HG02840 (cell line): ENCODE measurements around the gene COG5.
A peak's percentile ranks its signal among the peaks of the same experiment; 100 is the strongest.

Source experiments
- ATAC-seq: cut with Tn5 transposase; IDR thresholded peaks from one replicate; pipeline ENCODE4 v1.9.1; 2021; ENCODE audit warnings: mild to moderate bottlenecking, moderate library complexity, moderate number of reproducible peaks; ENCODE audit not compliant: unreplicated experiment, low FRiP score

Gene COG5

DNA sequence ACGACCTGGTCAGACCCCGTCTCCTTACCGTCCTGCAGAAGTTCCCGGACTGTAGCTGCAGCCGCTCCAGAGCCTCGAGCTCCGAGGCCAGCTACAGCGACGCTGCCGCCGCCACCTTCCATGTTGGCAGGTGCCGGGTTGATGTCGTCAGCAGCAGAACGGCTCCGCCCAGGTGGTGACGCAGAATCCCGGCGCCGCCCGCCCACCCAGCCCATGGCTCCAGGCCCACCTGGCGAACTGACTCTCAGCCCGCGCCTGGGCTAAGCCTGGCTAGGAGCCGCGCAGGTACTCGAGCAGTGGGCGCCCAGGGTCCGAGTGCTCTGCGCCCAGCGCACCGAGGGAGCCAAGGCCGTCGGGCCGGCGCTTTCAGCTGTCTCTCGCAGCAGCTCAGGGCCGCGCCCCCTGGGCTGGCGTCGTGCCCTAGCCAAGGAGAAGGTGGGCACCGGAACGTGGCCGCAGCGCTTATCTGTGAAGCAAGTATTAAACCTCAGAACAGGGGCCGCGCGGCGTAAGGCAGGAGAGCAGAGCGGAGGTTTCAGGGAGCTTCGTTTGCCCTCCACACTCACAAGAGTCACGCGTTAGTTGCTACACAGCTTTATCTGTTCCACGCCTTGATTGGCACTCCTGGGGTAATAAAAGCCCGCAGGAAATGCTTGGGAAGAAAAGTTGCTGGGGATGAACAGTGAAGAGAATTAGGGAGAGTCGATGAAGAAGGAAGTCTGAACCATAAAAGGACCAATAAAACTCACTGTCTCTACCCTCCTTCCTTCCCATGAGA lies at the start of gene COG5, which contains the start of gene DUS4L:
COG5 (minus strand) TSS at position 146 of the 778 bp plus-strand sequence; CDS start at position 122, 24 bp downstream.
DUS4L (plus strand) TSS at position 197 of the 778 bp plus-strand sequence. CDS start 3,100 bp downstream, outside the sequence.
- ATAC-seq: peak; percentile 95

DNA sequence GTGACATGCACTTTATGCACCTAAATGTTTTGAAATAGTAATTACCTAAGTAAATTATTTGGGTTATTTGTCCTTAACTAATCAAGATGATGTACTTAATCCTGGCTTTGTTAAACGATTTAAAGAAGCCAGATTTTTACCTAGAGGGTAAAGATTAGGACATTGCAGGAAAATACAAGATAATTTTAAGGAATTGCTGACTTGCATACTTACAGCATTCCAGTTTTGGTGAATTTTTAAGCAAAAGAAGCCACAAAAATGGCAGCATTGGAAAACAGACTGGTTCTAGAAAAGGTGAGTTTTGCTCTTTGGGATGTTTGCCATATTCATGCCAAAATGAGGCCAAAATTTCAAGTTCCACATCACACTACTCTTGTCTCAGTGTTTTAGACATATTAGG lies 49.7 kb upstream of the COG5 start:
- ATAC-seq: no peak

DNA sequence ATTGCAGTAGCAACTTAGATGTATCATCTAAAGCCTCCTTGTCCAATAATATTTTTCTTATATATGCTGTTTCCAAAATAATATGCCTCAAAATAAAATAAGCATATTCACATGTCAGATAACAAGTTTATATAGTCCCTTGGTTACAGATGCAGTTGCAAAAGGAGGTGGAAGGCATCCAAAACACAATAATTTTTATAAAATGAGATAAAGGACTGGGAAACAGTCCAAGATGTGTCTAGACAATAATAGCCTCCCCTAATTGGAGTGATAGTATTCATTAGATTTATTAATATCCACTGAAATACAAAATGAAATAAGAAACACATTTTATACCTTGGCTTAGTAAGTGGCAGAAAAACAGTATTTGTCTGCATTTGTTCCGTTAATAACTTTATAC lies 46.6 kb upstream of the COG5 start:
- ATAC-seq: no peak

DNA sequence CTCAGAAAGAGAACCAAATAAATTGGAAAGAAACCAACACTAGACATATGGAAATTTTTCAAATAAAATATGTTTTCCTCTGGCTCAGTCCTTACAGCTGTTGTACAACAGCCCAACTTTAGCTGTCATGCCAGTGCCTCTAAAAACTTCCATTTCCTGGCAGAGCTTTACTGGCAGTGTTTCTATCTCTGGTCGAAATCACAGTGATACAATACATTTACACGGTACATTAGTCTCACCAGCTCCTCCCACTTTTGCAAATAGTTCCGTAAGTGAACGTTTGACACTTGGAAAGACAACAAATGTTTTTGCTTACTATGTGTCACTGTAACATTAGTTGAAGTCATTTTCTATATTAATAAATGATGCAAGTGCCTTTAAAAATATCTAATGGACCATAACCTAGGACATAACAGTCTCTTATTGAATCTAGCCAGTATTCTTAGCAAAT lies 46.1 kb upstream of the COG5 start:
- ATAC-seq: no peak

DNA sequence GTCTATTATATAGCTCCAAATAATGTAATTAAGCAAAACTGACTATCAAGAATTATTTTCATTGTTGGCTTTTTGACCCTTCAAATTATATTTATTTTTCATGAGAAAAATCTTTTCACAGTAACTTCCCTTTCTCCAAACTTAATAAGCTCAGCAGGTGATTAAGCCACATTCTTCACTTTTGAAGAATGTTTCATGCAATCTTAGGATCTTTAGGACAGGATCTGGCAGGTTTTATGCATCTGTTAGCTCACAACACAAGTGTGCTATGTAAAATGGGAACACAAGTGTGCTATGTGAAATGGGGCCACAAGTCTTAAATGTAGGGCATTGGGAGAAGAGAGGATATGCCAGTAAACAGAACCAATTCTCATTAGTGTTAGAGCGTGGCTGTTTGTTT lies 42.6 kb upstream of the COG5 start:
- ATAC-seq: no peak

DNA sequence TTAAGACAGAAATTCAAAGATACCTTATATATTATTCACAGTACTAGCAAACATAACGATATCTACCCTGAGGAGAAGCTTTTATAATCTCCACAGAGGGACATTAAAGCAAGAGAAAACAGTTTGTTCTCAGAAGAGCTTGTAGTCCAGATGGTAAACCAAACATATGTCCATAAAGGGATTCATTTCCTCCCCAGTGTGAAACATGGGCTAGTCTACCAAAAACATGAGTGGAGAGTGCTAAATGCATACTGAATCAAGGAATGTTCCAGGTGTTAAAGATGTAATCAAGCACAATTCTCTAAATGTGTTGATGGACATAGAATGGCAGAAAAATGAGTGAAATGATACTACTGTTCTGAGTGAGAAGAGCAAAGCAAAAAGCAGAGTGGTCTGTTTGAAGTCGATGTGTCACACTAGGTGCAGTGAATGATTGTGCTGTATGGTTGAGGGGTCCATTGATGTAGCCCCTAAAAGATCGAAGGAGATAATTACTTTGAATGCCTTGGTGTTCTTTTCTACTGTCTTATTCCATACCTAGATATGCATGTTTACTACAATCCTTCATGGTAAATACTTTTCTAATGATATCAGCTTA lies 41.6 kb upstream of the COG5 start:
- no peak for ATAC-seq

DNA sequence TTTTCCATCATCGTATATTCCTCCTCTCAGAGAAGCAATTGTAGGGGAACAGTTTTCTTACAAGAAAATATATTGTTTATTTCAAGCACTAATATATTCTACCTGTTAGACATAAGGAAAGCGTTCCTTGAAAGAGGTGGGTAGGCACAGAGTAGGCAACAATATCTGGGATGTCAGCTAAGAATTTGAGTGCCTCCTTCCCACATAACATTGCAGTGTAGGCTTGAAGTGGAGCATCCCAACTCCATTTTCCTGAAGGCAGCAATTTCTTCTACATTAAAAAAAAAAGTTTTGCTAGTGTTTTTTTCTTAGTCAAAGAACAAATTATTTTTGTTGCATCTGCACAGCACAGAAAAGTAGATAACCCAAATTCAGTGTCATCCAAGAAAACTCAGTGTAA lies 37.1 kb upstream of the COG5 start:
- ATAC-seq: no peak

DNA sequence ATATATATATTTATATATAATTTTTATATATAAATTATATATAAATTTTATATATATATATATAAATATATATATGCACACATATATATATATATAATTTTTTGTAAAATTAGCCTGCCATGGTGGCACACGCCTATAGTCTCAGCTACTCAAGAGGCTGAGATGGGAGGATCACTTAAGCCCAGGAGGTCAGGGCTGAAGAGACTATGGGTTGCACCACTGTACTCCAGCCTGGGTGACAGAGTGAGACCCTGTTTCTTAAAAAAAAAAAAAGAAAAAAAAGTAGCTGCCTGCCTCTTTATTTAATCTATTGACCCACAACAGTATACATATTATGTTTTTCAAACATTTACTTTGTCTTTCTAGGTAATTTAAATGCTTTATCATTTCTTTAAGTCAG lies 35.5 kb upstream of the COG5 start:
- no peak for ATAC-seq

DNA sequence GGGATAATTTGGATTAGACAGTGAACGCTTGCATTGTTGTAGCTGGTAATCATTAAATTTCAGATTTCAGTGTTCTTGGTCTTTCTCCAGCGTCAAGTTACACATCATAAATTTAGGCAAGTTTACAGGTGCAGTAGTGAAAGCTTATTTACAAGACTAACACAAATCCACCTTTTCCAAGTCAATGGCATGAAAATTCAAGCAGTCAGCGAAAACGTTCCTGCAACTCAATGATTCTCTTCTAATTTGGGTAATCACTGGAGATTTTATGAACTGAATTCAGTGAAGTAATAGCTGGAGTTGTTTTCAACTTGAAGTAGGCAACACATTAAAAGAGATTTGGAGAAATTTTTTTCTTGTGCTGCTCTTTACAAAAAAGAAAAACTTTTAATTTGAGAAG lies 34.2 kb upstream of the COG5 start:
- no peak for ATAC-seq

DNA sequence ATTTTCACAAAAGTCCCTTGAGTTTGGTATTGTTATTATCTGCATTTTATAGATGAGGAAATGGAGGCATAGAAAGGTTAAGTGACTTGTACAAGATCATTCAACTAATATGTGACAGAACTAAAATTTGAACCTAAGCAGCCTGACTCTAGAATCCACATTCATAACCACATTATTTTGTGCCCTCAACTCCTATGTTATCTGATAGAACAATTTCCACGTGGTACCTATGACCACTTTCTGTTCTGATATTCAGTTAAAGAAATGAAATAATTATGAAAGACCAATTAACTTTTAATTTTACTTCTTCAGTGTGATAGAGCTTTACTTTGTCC lies 33.8 kb upstream of the COG5 start:
- ATAC-seq: no peak

DNA sequence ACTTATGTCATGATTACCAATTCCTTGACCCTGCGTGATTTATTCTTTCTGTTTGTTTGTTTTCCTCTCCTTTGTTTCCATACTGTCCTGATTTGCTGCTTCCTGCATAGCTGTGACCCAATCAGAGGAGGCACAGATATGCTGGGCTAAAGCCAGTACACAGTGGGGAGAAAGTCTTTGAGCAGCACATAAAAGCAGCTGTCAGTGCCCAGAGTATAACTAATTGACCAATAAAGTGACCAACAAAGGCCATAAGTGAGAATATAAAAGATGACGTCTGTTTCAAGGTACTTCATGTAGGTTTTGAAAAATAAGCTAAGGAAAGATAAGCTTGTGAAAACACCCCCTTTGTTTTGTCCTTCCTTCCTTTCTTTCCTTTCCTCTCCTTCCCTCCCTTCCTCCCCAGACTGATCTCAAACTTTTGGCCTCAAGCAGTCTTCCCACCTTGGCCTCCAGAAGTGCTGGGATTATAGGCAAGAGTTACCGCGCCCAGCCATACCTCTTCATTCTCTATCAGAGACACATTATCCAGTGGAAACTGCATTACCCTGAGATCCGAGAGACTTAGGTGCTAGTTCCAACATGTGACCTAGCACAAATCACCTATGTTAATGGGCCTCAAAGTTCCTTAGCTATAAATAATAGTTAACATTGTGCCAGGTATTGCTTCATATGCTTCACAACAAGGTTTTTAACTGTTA lies 33.3 kb upstream of the COG5 start:
- ATAC-seq: no peak

DNA sequence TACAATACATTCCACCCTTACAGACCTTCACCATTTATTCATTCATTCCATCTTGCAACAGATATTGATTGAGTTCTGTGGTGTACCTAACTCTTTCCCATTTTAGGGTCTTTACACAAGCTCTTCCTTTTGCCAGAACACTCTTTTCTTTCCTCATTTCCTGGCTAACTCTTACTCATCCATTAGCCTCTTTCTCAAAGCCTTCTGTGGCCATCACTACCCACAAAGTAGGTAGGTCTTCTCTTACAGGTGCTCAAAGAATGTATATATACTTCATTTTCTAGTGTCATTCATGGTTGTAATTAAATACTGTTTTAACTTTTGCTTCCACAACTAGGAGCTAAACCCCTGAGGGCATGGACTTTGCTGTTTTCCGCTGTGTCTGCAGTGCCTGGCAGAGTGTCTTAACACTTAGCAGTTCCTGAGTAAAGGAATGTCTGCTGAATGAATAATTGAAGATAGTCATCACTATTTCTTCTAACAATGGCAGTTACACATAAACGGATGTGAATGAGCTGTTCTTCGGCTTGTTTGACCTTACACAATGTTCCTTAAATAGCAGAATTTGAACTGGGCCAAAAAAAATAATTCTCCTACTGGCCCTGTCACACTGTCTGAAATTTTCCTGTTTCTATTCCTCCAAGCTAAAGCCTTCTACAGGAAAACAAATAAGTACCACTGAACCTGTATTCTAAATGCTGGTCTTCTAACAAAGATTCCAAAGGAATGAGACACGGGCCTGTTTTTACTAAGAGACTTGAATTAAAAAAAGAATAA lies 31.4 kb upstream of the COG5 start:
- no peak for ATAC-seq

DNA sequence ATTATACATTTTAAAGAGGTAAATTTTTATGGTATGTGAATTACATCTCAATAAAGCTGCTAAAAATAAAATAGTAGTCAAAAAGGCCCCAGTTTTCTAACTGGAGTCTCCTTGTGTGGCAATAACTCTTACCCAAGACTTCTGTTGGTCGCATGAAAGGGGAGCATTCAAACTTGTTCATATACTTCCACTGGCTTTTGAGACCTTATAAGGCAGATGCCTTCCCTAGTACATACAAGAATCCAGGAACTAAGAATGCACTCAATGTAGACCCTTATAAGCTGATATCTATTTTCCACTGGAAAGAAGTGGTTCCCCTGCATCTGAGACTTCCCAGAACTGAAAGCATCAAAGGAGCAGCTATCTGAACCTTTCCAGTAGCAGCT lies 29.3 kb upstream of the COG5 start:
- ATAC-seq: no peak

DNA sequence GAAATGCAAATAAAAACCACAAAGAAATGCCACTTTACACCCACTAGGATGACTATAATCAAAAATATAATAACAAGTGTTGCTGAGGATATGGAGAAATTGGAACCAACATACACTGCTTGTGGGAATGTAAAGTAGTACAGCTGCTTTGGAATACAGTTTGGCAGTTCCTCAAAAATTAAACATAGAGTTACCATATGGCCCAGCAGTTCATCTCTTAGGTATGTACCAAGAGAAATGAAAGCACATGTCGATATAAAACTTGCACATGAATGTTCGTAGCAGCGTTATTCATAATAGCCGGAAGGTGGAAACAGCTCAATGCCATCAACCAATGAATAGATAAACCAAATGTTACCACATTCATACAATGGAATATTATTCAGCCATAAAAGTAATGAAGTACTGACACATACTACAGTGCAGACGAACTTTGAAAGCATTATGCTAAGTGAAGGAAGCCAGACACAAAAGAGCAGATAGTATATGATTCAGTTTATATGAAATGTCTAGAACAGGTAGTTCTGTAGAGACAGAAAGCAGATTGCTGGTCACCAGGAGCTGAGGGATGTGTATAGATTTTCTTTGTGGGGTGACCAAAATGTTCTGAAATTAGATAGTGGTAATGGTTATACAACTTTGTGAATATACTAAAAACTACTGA lies 28.8 kb upstream of the COG5 start:
- no peak for ATAC-seq

DNA sequence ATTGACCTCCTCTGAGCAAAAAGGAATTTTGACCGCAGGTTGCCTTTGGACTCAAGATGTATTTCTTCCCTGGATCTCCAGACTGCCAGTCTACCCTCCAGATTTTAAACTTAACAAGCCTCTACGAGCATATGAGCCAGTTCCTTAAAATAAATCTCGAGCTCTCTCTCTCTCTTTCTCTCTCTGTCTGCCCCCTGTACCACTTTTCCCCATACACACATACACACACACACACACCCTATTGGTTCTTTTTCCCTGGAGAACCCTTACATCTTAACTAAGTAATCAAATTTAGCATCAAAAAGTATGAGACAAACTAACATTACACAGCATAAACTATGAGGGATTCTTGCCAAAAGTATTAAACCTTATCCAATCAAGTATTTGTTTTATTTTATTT lies 27.7 kb upstream of the COG5 start:
- no peak for ATAC-seq

DNA sequence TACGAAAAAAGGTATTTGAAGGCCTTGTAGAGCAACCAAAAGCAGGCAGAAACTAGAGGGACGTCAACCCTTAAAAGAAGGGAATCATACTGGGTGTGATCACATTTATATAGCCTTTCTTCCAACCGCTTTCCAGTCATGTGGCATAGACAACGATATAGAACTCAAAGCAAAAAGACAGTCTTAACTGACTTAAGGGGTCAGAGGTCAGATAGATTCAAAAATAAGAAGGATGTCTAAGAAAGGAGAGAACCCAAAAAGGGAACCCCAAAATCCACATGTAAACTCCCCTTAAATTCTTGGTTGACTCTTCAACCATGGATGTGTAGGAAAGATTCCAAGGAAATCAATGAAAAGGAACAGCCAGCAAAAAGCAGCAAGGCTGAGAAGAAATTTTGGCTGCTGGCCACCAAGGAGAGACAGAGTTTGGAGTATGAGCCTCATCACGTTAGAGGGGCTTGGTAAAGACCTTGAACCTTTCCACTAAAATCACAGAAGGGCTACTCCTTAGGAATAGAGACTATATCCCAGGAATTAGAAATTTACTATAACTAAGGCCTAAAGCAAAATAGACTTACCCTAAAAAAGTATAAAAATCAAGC lies 24.9 kb upstream of the COG5 start:
- no peak for ATAC-seq

DNA sequence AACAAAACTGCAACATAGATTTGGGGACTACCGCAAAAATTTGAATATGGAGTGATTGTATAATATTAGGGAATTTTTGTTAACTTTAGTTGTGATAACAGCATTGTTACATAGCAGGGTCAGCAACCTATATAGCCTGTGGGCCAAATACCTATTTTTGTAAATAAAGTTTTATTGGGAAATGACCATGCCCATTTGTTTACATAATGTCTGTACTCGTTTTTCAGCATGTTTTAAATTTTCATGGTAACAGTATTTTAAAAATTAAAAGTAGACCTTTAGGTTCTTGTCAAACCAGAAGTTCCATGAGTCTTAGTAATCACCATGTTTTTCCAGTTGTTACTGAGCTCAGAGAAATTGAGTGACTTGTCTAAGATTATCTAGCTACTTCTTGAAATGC lies 21.0 kb upstream of the COG5 start:
- ATAC-seq: no peak

DNA sequence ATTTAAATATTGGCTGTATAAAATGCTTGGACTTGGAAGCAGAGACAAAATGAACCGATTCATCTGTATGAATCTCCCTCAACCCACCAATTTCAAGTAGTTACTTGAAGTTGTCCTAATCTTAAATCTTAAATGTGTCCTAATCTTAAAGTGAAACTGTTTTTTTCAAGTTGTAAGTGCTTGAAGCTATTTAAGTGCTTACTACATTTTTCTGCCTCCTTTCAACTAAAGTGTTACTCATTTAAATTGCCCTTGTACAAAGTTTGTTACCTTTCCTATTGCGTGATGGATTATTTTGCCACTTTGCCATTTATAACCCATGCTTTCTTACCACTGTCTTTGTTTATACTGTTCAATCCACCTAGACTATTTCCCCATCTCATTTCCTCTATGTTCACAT lies 19.2 kb upstream of the COG5 start:
- ATAC-seq: no peak

DNA sequence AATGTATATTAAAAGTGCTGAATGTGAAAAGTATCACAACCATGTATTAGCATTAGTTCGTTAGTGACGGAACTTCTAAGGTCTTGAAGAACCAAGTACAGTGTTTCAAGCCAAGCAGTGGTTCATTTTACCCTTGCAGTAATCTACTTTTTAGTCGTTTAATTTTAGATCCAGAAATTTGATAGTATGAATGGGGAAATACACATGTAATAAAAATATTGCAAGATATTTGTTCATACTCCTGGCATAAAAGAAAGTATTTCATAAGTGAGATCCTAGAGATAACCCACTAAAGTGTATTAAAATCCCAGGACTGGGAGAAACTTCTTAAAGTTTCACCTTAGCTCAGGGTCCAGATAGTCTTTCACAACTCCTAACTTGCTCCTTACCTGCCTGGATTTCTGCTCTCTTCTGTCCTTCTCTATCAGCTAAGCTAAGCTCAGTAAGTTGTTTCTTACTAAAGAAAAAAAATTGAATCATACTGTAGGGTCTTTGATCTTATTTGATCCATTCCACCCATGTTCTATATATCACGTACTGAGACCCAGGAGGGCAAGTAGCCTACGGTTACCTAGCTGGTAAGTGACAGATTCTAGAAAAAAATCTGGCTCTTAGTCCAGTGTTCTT lies 17.8 kb upstream of the COG5 start:
- ATAC-seq: no peak
